Cardiac muscle cell (in vitro differentiated cells and primary cell): Measurements from ENCODE around the gene YTHDC2. TPM values are rescaled to one million over a fixed set of nuclear protein-coding genes. Genes with fewer than 3 reads are reported as not detected.

Experiments used
- DNase-seq, 2 donors: peaks; one replicate each; pipeline versions ENCODE4 v3.0.0 to v3.0.0-alpha.2; 2010 to 2017; ENCODE audit warnings: low read depth in 1 of 2, low spot score in 1 of 2
- H3K27ac ChIP-seq: fragments of 200-600 bp; sonication (generic); 2 replicates; pipeline ENCODE4 v1.5.1; 2016
- H3K27me3 ChIP-seq: fragments of 200-600 bp; sonication (generic); 2 replicates; pipeline ENCODE4 v1.6.0; 2016; ENCODE audit warnings: control low read depth
- H3K36me3 ChIP-seq: fragments of 200-600 bp; sonication (generic); 2 replicates; pipeline ENCODE4 v1.5.1; 2016; ENCODE audit warnings: control low read depth
- H3K4me1 ChIP-seq: fragments of 200-600 bp; sonication (generic); 2 replicates; pipeline ENCODE4 v1.8.1; 2017; ENCODE audit warnings: low read depth, mild to moderate bottlenecking, mixed run types
- H3K4me3 ChIP-seq: fragments of 200-600 bp; sonication (generic); 2 replicates; pipeline ENCODE4 v1.5.1; 2016; ENCODE audit warnings: mild to moderate bottlenecking
- H3K9me3 ChIP-seq: fragments of 200-600 bp; sonication (generic); 2 replicates; pipeline ENCODE4 v1.5.1; 2017; ENCODE audit warnings: low read depth, mild to moderate bottlenecking, control low read depth
- CTCF ChIP-seq: IDR thresholded peaks from 2 replicates; pipeline ENCODE4 v1.5.1; 2012; ENCODE audit warnings: low read depth, mild to moderate bottlenecking, low read length
- polyA plus RNA-seq: library from polyadenylated mRNA; unstranded; fragments of >200 nt; fragmentation: Nextera tagmentation; extraction: Ambion mirVana; gene quantifications from 2 replicates; pipeline ENCODE4 v1.2.1, GENCODE V29; 2016
- total RNA-seq: library from RNA; depleted of rRNA; stranded (reverse); fragments of >200 nt; gene quantifications from 2 replicates; pipeline ENCODE4 v1.2.3, GENCODE V29; 2016

YTHDC2 gene
- total and polyA plus RNA-seq, 2 experiments from 2014 or later: 11.2 to 16.1 TPM

- peak; percentile 41 to 68 for DNase-seq
- no peaks in the 10 kb centered on the region for H3K9me3 ChIP-seq
- H3K4me1 ChIP-seq: no peaks in the 10 kb centered on the region
- TF ChIP-seq CTCF: peak; percentile 48
- H3K36me3 ChIP-seq: no peaks in the 10 kb centered on the region
- no peak overlapping the region for H3K4me3 ChIP-seq
- H3K27ac ChIP-seq: no peak overlapping the region
- no peaks in the 10 kb centered on the region for H3K27me3 ChIP-seq
Observed at GRCh38 chr5:113612060-113612496, 98.6 kb downstream of the YTHDC2 start.

- no peak overlapping the region for H3K4me3 ChIP-seq
- H3K36me3 ChIP-seq: no peaks in the 10 kb centered on the region
- no peaks in the 10 kb centered on the region for H3K4me1 ChIP-seq
- H3K9me3 ChIP-seq: no peaks in the 10 kb centered on the region
- no peak for TF ChIP-seq CTCF
- no peak overlapping the region for H3K27ac ChIP-seq
- H3K27me3 ChIP-seq: no peaks in the 10 kb centered on the region
- DNase-seq: no peak
Observed at GRCh38 chr5:113614191-113614590, 100.7 kb downstream of the YTHDC2 start.

- Histone ChIP-seq H3K4me1 (no peaks in the 10 kb centered on the region), H3K4me3 (no peak overlapping the region), H3K27me3 (no peaks in the 10 kb centered on the region), H3K9me3 (no peaks in the 10 kb centered on the region), H3K36me3 (no peaks in the 10 kb centered on the region), H3K27ac (no peak overlapping the region)
- no peak for TF ChIP-seq CTCF
- peak in 1 of 2 donors; percentile 78 for DNase-seq
Observed at GRCh38 chr5:113615708-113616107, 102.2 kb downstream of the YTHDC2 start.

- Histone ChIP-seq H3K27me3 (no peaks in the 10 kb centered on the region), H3K4me1 (no peaks in the 10 kb centered on the region), H3K36me3 (no peaks in the 10 kb centered on the region), H3K4me3 (no peak overlapping the region), H3K9me3 (no peaks in the 10 kb centered on the region), H3K27ac (no peak overlapping the region)
- DNase-seq: no peak
- TF ChIP-seq CTCF: no peak
Observed at GRCh38 chr5:113617191-113617796, 103.8 kb downstream of the YTHDC2 start.

- Histone ChIP-seq H3K4me1 (no peaks in the 10 kb centered on the region), H3K27me3 (no peaks in the 10 kb centered on the region), H3K9me3 (no peaks in the 10 kb centered on the region), H3K4me3 (no peak overlapping the region), H3K36me3 (no peaks in the 10 kb centered on the region), H3K27ac (no peak overlapping the region)
- DNase-seq: no peak
- no peak for TF ChIP-seq CTCF
Observed at GRCh38 chr5:113632996-113633395, 119.5 kb downstream of the YTHDC2 start.
